ENCODE data around the gene BOC.
A peak's percentile ranks its signal among the peaks of the same experiment; 100 is the strongest.
"Not testable (repeated sequence)": the region's sequence is repeated elsewhere in the genome, so short reads cannot be mapped to it uniquely, and the experiment has no call there.

BOC gene, protein sequence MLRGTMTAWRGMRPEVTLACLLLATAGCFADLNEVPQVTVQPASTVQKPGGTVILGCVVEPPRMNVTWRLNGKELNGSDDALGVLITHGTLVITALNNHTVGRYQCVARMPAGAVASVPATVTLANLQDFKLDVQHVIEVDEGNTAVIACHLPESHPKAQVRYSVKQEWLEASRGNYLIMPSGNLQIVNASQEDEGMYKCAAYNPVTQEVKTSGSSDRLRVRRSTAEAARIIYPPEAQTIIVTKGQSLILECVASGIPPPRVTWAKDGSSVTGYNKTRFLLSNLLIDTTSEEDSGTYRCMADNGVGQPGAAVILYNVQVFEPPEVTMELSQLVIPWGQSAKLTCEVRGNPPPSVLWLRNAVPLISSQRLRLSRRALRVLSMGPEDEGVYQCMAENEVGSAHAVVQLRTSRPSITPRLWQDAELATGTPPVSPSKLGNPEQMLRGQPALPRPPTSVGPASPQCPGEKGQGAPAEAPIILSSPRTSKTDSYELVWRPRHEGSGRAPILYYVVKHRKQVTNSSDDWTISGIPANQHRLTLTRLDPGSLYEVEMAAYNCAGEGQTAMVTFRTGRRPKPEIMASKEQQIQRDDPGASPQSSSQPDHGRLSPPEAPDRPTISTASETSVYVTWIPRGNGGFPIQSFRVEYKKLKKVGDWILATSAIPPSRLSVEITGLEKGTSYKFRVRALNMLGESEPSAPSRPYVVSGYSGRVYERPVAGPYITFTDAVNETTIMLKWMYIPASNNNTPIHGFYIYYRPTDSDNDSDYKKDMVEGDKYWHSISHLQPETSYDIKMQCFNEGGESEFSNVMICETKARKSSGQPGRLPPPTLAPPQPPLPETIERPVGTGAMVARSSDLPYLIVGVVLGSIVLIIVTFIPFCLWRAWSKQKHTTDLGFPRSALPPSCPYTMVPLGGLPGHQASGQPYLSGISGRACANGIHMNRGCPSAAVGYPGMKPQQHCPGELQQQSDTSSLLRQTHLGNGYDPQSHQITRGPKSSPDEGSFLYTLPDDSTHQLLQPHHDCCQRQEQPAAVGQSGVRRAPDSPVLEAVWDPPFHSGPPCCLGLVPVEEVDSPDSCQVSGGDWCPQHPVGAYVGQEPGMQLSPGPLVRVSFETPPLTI

DNA sequence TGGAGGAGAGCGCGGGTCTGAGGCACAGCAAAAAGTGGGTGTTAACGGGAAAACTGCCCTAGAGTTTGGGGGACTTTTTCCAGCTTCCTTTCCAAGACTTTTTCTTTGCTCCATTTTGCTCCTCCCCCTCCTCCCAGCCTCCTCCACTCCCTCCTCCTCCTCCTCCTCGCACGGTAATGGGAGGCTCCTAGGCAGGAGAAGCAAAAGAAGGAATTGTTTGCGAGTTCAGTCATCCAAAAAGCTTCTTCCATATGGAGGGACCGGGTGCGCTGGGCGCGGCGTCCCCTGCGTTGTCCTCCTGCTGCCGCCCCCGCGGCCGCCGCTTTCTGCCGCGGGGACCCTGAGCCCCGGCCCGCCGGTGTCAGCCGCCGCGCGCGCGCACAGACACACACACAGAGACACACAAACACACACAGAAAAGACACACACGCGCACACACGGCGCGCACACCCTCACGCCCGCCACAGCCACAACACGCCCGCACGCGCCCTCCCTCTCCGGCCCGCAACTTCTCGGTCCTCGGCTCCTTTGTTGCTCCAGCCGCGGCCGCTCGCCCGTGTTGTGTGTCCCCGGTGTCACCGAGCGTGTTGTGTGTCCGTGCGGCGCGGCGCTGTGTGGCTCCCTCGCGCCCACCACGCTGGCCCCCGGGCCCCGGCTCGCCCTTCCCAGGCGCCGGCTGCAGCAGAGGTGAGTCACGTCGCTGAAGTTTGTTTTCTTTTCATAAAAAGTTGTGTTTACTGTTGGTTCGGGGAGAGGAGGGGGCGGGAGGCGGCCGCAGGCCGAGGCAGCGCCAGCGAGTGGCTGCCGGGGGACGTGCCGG, at the start of gene BOC:
TSS of gene BOC (plus strand) at position 228 of the 820 bp plus-strand sequence. CDS start 38,246 bp downstream, outside the sequence.
- DNase-seq (ENCODE audit: low spot score), result peak; percentile 48

DNA sequence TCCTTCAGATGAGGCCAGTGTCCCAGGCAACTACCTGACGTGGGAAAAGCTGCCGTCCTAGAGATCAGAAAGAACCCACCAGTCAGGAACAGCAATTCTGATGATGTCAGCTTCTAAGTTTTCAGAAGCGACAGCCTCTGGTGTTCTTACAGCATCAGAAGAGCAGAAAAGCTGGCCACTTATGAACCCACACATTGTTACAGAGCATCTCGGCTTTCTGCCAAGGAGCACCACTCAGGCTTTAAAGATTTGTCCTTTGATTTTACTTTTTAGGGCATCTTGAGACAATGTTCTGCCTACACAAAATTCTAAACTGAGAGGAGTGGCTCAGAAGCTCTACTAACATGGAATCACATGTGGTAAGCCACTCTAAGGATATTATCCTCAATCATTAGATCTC, 49.7 kb upstream of the BOC start:
- DNase-seq (ENCODE audit: low spot score), result no peak

DNA sequence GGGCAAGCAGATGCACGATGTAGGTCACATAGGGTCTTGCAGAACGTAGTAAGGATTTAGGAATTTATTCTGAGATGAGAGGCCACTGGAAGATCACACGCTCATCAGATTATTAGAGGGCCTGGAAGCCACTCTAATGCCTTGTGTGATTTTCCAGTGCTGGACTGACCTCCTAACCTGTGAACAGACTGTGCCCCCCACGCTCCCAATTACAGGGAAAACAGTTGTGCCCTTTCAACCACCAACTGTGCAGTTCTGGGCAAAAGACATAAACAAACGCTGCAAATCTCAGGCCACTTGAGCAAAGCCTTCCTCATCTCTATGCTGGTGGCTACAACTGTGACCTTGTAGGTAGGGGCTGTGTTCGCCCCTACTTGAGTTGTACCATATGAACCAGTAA, 48.2 kb upstream of the BOC start:
- DNase-seq (ENCODE audit: low spot score), result no peak

DNA sequence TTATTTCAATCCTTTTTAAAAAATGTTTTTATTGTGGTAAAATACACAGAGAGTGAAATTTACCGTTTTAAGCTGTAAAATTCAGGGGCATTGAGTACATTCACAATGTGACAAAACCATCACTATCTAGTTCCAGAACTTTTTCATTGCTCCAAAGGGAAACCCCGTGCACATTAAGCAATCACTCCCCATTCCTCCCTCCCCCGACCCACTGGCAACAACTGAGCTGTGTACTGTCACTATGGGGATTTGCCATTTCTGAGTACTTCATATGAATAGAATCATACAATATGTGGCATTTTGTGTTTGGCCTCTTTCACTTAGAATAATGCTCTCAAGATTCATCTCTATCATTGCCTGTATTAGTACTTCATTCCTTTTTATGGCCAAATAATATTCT, 45.5 kb upstream of the BOC start:
- no peak for DNase-seq (ENCODE audit: low spot score)

DNA sequence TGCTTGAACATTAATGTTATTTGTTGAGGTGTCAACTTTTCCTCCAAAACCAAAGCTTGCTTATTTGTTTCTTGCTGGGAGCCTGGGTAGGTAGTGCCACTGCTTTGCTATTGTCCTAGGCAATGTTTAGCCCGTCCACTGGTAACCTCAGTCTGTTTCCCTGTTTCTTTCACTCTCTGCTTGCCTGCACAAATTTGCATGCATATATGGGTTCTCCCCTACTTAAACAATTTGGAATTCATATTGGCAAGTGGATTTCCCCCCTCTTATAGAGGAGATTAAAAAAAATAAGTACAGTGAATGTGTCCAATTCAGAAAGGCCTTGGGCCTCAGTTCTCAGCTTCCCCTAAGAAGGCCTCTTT, 45.0 kb upstream of the BOC start:
- no peak for DNase-seq (ENCODE audit: low spot score)

DNA sequence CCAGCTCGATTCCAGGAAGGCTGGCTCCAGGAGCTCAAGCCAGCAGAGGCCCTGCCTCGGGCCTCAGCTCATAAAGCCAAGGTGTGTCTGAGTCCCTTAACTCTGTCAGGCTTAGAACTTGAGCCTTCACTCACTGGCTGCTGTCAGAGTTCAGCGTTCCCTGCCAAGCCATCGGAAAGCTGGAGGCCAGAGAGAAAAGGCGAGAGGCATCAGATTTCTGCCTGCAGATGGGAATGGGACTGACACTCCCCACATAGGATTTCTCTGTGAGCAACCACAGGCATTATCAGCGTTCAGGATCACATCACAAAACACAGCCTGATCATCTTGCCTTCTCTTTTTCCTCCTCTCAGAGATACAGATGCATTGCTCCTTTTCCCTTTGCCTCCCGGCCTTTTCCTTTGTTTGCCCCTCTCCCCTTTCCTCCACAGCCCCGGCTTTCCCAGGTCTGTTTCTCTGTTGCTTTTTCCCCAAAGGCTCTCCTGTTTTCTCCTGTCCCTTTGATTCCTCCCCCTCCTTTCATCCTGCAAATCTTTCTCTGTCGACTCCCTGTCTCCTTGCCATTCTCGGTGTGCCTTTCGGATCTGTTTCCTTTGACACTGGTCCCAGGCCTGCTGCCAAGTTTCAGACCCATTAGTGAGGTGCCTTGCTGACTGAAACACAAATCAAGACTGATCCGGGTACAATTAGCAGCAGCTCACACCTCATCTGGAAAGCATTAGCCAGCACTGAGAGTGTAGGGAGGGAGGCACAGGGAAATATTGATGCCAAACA, 44.5 kb upstream of the BOC start:
- DNase-seq (ENCODE audit: low spot score), result peak; percentile 67

DNA sequence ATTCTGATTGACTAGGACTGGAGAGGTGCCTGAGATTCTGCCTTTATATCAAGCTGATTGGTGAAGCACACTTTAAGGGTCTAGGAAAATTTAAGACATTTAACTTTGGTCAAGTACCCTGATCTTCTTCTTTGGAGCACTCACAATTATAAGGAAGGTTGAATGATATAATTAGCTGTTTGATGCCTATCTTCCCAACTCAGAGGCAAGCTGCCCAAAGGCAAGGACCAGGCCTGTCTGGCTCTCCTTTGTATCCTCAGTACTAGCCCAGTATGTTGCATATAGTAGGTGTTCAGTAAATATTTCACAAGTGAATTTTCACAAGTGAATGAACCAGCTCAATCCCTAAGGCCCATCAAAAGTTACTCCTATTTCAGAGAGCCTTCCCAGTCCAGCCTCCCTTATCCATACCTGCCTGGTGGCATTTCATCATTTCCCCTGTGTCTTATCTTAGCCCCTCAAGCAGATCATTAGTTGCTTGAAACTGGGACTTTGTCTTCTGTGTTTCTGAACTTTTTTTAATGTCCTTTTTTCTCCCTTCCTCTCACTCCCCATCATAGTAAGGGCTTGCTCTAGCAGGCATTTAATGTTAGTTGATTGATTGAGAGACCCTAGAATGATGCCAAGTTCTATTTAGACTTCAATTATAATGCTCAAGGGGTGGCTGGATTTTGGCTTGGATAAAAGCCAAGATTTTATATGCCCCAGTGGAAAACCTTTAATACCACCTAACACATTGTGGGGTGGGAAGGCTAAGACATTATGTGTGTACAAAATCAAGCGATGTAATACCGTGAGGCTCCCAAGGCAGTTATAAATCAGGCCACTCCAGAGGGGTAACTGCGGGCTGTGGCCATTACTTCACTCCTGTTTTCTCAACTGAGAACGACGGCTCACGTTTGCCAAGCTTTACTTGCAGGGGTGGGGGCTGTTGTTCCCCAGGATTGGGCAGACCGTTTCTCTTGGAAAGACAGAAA, 43.2 kb upstream of the BOC start:
- DNase-seq (ENCODE audit: low spot score), result peak; percentile 8

DNA sequence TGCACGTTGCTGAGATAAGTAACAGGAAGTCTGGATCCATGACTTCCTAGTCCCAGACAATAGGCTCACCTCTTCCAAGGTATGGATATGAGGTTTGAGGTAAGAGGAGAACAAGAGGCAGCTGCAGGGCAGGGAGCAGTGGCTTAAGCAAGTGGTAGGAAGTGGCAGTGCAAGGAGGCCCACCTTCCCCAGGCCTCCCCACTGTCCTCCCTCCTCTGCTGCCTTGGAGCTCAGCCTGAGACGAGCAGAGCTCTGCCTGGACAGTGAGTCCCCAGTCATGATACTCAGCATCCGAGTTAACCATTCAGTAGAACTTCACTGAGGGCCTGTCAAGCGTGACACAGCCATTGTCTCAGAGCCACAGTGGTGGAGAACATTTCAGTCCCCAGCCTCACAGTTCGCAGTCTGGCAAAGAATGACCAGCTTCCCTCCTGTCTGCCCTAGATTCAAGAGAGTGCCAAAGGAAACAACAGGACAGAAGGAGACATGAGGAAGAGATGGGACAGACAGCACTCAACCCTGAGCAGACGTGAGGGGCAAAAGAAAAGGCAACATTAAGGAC, 41.4 kb upstream of the BOC start:
- DNase-seq (ENCODE audit: low spot score), result no peak

DNA sequence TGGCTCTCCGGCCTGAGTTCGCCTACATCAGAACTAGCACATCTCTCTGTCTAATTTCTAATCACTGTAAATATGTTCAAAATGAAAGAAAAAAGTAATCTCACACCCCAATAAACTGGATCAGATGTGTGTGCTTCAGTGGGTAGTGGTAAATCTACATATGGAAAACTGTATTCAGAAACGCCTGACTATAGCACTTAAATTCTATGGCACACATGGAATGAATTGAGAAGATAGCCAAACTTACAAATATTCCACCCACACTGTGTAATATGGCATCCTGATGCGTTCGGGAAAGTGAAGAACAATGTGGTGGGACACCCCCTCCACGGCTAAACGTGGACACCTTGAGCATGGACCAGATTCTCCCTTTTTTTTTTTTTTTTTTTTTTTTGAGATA, 40.6 kb upstream of the BOC start:
- DNase-seq (ENCODE audit: low spot score), result no peak

DNA sequence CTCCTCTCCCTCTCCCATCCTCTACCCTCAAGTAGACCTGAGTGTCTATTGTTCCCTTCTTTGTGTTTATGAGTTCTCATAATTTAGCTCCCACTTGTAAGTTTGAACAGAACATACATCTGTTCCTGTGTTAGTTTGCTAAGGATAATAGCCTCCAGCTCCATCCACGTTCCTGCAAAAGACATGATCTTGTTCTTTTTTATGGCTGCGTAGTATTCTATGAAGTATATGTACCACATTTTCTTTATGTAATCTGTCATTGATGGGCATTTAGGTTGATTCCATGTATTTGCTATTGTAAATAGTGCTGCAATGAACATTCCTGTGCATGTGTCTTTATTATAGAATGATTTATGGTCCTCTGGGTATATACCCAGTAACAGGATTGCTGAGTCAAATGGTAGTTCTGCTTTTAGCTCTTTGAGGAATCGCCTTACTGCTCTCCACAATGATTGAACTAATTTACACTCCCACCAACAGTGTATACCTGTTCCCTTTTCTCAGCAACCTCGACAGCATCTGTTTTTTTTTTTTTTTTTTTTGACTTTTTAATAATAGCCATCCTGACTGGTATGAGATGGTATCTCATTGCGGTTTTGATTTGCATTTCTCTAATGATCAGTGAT, 39.6 kb upstream of the BOC start:
- not testable (repeated sequence) for DNase-seq (ENCODE audit: low spot score)

DNA sequence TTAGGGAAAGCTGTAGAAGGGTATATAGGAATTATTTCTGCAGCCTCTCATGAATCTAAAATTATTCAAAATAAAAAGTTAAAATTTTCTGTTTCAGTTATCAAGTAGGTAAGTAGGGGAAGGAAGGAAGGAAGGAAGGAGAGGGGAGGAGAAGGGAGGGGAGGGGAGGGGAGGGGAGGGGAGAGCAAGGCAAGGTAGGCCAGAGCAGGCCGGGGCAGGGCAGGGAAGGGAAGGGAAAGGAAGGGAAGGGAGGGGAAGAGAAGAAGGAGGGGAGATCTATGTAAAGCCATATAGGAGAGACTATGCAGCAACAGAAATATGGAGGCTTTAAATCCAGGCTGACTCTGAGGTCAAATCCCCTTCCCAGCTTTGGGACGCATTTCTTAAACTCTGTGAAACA, 38.3 kb upstream of the BOC start:
- DNase-seq (ENCODE audit: low spot score), result no peak

DNA sequence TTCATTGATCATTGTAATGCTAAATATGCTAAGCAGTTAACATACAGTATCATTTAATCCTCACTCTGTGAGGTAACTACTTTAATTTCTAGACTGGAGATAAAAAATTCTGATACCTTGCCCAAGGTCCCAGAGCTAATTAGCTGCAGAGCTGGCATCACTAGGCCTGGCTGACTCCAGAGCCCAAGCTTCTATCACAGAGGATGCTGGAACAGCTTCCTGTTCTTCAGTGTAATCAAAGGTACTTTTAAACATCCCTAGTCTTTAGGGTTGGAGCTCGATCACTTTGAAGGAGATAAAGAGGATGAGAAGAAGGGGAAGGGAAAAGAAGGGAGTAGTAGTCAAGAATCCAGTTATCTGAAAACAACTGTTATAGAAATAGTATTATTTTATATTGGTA, 37.1 kb upstream of the BOC start:
- DNase-seq (ENCODE audit: low spot score), result no peak

DNA sequence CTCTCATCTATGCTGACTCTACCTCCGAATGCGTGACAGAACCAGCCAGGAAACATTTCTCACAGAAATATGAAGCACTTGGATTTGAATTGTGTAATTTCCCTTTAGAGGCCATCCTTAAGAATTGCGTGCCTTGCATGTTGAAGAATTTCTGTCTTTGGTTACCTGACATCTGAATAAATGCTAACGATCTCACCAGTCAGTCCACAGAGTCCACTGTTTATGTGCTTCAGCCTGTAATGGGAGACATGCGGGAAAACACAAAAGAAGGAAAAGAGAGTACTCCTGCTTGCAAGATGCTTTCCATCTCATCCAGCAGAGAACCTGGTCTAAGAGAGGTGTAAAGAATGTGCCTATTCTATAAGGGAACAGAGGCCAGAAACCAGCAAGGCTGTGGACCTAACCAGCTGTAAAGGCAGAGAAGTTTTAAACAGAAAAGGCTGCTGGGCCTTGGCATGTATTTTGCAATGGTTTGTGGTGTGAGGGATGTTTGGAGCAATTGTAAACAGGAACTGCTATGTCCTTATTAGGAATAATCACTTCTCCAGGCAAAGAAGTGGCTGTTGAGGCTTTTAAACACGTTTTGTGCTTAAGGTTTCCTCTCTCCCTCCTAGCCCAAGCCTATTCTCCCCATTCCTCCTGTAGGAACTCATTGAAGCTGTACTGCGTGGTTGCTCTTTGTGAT, 36.4 kb upstream of the BOC start:
- no peak for DNase-seq (ENCODE audit: low spot score)

DNA sequence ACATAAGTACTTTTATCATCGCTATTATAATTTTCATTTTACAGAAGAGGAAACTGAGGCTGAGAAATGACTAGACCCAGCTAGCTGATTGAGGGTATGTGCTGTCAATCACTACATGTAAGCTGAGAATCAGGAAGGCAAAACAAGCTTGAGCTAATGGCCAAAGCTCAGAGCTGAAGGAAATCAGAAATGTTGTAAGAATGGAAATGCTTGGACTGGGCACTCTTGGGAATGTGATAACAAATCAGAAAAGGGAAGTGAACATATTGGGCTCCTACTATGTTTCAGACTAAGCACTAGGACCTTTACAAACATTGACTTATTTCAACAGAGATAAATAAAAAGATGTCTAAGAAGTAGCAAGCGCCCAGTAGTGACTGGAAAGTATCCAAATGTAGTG, 33.8 kb upstream of the BOC start:
- no peak for DNase-seq (ENCODE audit: low spot score)

DNA sequence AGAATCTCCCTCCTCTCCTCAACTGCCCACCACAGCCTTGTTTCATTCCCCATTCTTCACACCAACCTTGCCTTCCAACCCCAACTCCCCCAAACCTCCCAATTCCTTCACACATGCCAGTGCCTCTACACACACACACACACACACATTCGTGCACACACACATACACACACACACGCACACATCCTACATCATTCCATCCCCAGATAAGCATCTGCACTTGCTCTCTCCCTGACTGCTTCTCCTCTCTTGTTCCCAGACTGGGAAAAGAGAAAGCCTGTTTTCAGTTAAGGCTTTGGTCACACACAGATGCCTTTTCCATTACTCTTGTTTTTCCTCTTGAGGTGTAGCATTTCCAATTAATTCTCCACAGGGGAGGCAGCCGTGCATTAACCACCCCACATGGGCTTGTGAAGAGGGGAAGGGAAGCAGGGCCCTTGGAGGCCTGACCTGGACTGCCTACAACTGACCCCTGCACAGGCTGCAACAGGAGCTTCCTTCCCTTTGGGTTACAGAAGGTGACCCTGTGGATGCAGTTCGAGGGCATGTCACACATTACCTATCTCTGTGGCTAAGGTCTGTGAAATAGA, 32.0 kb upstream of the BOC start:
- DNase-seq (ENCODE audit: low spot score), result no peak

DNA sequence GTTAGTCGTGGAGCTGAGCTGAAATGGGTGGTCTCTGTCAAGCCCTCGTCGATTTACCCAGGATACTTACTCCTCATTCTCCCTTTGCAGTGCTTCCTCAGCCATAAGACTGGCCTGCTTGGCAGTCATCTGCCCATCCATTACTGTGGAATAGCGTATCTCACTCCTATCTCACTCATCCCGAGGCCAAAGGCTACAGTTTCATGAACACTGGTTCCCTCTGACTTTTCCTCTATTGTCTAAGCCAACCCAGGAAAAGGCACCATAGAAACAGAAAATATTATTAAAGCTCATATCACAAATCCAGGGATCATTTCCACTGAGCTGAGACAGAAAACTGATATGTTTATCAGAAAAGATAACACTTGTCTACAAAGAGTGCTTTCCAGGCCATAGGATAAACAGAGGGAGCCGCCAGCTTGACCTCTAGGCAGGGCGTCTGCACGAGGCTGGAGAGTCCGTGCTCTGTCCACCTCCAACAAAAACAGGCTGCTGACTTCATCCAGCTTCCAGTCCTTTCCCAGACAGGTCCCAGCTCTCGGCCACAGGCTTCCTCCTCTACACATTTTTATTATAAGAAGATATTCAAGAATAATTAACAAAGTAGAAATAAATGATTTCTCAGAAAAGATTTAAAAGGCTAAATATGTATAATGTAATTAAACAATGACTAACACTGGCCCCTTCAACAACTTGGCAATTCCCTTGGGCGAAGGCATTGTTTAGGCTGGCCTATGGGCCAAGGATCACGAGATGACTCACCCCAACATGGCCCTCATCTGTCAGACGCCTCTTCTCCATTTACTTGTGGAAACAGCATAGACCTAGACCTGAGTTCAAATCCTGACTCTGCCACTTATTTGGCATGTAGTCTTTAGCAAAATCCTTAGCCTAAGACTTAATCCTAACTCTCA, 27.4 kb upstream of the BOC start:
- DNase-seq (ENCODE audit: low spot score), result no peak
